Measurements from ENCODE around the gene RXFP4.

- TF ChIP-seq, protein P1, sequence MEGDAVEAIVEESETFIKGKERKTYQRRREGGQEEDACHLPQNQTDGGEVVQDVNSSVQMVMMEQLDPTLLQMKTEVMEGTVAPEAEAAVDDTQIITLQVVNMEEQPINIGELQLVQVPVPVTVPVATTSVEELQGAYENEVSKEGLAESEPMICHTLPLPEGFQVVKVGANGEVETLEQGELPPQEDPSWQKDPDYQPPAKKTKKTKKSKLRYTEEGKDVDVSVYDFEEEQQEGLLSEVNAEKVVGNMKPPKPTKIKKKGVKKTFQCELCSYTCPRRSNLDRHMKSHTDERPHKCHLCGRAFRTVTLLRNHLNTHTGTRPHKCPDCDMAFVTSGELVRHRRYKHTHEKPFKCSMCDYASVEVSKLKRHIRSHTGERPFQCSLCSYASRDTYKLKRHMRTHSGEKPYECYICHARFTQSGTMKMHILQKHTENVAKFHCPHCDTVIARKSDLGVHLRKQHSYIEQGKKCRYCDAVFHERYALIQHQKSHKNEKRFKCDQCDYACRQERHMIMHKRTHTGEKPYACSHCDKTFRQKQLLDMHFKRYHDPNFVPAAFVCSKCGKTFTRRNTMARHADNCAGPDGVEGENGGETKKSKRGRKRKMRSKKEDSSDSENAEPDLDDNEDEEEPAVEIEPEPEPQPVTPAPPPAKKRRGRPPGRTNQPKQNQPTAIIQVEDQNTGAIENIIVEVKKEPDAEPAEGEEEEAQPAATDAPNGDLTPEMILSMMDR (optimal IDR thresholded peaks at IDR 0.05 in 1 of 3, IDR thresholded peaks at IDR 0.05 in 1 of 3, conservative IDR thresholded peaks at IDR 0.05 in 1 of 3; ENCODE audit: extremely low read depth in 1 of 3, insufficient read depth in 2 of 3, low read length in 3 of 3), result no peak
- TF ChIP-seq EZH2 (IDR thresholded peaks at IDR 0.05; ENCODE audit: low read length), result no peak
Observed at GRCh38 chr1:155957411-155957915, 16.0 kb downstream of the RXFP4 start.

All from keratinocyte (primary cell).